DMS153 (cell line): ENCODE data around the gene MRPL1.
A peak's percentile ranks its signal among the peaks of the same experiment; 100 is the strongest.
"Not testable (repeated sequence)": the region's sequence is repeated elsewhere in the genome, so short reads cannot be mapped to it uniquely, and the experiment has no call there.

ENCODE experiments used
- DNase-seq: peaks from one replicate; lab custom pipeline; 2025; lab: John Stamatoyannopoulos, UW

The MRPL1 gene

GRCh38 chr4:77913348-77913747, 50.7 kb downstream of the MRPL1 start:
- DNase-seq = no peak

GRCh38 chr4:77917075-77917474, 54.4 kb downstream of the MRPL1 start:
- DNase-seq = peak; percentile 98

GRCh38 chr4:77917601-77918000, 55.0 kb downstream of the MRPL1 start:
- DNase-seq = peak; percentile 66

GRCh38 chr4:77920371-77920770, 57.7 kb downstream of the MRPL1 start:
- no peak for DNase-seq

- DNase-seq = peak; percentile 61
Observed at GRCh38 chr4:77921701-77922100, 59.1 kb downstream of the MRPL1 start.

GRCh38 chr4:77922158-77923094, 59.8 kb downstream of the MRPL1 start:
- DNase-seq = no peak

GRCh38 chr4:77927991-77928925, 65.6 kb downstream of the MRPL1 start:
- peak; percentile 97 for DNase-seq

- DNase-seq = no peak
Observed at GRCh38 chr4:77930154-77930639, 67.6 kb downstream of the MRPL1 start.

- no peak for DNase-seq
Observed at GRCh38 chr4:77930876-77931275, 68.2 kb downstream of the MRPL1 start.

GRCh38 chr4:77931452-77932135, 69.0 kb downstream of the MRPL1 start:
- DNase-seq = no peak

GRCh38 chr4:77938560-77938959, 75.9 kb downstream of the MRPL1 start:
- DNase-seq = no peak

GRCh38 chr4:77945929-77946328, 83.3 kb downstream of the MRPL1 start:
- not testable (repeated sequence) for DNase-seq

GRCh38 chr4:77950203-77950602, 87.6 kb downstream of the MRPL1 start:
- no peak for DNase-seq

- DNase-seq = no peak
Observed at GRCh38 chr4:77952457-77952856, 89.8 kb downstream of the MRPL1 start.

GRCh38 chr4:77954690-77955089, 92.1 kb downstream of the MRPL1 start:
- no peak for DNase-seq

- no peak for DNase-seq
Observed at GRCh38 chr4:77956917-77957316, 94.3 kb downstream of the MRPL1 start.

- no peak for DNase-seq
Observed at GRCh38 chr4:77958897-77959296, 96.3 kb downstream of the MRPL1 start.

- DNase-seq = peak; percentile 79
Observed at GRCh38 chr4:77959566-77960338, 97.1 kb downstream of the MRPL1 start.

- no peak for DNase-seq
Observed at GRCh38 chr4:77960367-77960766, 97.7 kb downstream of the MRPL1 start.

- DNase-seq = no peak
Observed at GRCh38 chr4:77963004-77963403, 100.4 kb downstream of the MRPL1 start.

GRCh38 chr4:77973657-77974056, 111.0 kb downstream of the MRPL1 start:
- DNase-seq = not testable (repeated sequence)
